ENCODE data around the gene NBPF3. TPM values are rescaled to one million over a fixed set of nuclear protein-coding genes. Genes with fewer than 3 reads are reported as not detected.
"Not testable (repeated sequence)": the region's sequence is repeated elsewhere in the genome, so short reads cannot be mapped to it uniquely, and the experiment has no call there.

Gene NBPF3
- total and polyA plus RNA-seq, 7 donors: 2.0 to 11.6 (median 4.9) TPM

DNA sequence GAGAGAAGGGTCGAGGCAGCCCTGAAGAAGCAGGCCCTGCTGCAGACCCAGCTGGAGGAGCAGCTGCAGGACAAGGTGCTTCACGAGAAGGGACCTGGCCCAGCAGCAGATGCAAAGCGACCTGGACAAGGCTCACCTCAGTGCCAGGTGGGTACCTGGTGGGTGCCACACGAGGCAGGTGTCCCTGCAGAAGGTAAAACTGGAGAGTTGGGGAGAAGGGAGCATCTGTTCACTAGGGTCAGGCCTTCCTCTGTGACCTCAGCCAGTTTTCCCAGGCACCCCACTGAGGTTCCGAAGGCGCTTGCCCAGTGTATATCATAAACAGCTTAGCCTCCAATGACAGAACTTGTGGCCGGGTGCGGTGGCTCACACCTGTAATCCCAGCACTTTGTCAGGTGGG lies 5.5 kb upstream of the NBPF3 start:
- Histone ChIP-seq H3K9me3 (no peaks in the 10 kb centered on the region), H3K27me3 (peaks cover 6 to 19% (median 9%) of the 10 kb centered on the region in 3 donors), H3K4me3 (no peak overlapping the region), H3K4me1 (peaks cover 0 to 10% (median 4%) of the 10 kb centered on the region in 4 donors), H3K27ac (no peak overlapping the region), H3K36me3 (no peaks in the 10 kb centered on the region)
- intact Hi-C loops (cut with DNase I): loop anchor here (2.0 kb wide), 1 partner anchor 204 kb away; no protein-coding TSS in a partner anchor
- no peak for DNase-seq
- WGBS, 2 donors: 87 to 90% methylated on average over 8 of the region's 8 CpGs
- TF ChIP-seq POLR2A (IDR thresholded peaks at IDR 0.05) (no peak), POLR2AphosphoS5 (IDR thresholded peaks at IDR 0.05) (no peak), EP300 (IDR thresholded peaks at IDR 0.05) (no peak)
- TF ChIP-seq, protein P1, sequence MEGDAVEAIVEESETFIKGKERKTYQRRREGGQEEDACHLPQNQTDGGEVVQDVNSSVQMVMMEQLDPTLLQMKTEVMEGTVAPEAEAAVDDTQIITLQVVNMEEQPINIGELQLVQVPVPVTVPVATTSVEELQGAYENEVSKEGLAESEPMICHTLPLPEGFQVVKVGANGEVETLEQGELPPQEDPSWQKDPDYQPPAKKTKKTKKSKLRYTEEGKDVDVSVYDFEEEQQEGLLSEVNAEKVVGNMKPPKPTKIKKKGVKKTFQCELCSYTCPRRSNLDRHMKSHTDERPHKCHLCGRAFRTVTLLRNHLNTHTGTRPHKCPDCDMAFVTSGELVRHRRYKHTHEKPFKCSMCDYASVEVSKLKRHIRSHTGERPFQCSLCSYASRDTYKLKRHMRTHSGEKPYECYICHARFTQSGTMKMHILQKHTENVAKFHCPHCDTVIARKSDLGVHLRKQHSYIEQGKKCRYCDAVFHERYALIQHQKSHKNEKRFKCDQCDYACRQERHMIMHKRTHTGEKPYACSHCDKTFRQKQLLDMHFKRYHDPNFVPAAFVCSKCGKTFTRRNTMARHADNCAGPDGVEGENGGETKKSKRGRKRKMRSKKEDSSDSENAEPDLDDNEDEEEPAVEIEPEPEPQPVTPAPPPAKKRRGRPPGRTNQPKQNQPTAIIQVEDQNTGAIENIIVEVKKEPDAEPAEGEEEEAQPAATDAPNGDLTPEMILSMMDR (IDR thresholded peaks at IDR 0.05): no peak

GRCh38 chr1:21435646-21436487 lies 4.1 kb upstream of the NBPF3 start:
- Histone ChIP-seq H3K27me3 (peaks cover 6 to 19% (median 9%) of the 10 kb centered on the region in 3 donors), H3K4me1 (peaks cover 0 to 16% (median 9%) of the 10 kb centered on the region in 4 donors), H3K9me3 (no peaks in the 10 kb centered on the region), H3K4me3 (peak overlapping the region in 2 of 4 donors; percentile 44), H3K36me3 (no peaks in the 10 kb centered on the region), H3K27ac (no peak overlapping the region)
- intact Hi-C loops (cut with DNase I): loop anchor here (2.0 kb wide), 1 partner anchor 205 kb away; no protein-coding TSS in a partner anchor
- WGBS, 2 donors: 80 to 88% methylated on average over 20 of the region's 20 CpGs
- DNase-seq: no peak
- TF ChIP-seq, protein P1 (IDR thresholded peaks at IDR 0.05): no peak
- TF ChIP-seq POLR2AphosphoS5 (IDR thresholded peaks at IDR 0.05): no peak
- TF ChIP-seq POLR2A (IDR thresholded peaks at IDR 0.05): no peak
- TF ChIP-seq EP300 (IDR thresholded peaks at IDR 0.05): no peak

GRCh38 chr1:21436488-21437340 lies 3.2 kb upstream of the NBPF3 start:
- Histone ChIP-seq H3K4me1 (peaks cover 0 to 21% (median 12%) of the 10 kb centered on the region in 4 donors), H3K4me3 (peak overlapping the region; percentile 12 to 44 (median 34)), H3K9me3 (no peaks in the 10 kb centered on the region), H3K36me3 (no peaks in the 10 kb centered on the region), H3K27me3 (peaks cover 6 to 19% (median 9%) of the 10 kb centered on the region in 3 donors), H3K27ac (no peak overlapping the region)
- intact Hi-C loops (cut with DNase I): no loop called here
- WGBS, 2 donors: 13 to 16% methylated on average over 43 of the region's 43 CpGs
- no peak for TF ChIP-seq POLR2A (IDR thresholded peaks at IDR 0.05)
- TF ChIP-seq, protein P1 (IDR thresholded peaks at IDR 0.05): no peak
- DNase-seq: no peak

DNA sequence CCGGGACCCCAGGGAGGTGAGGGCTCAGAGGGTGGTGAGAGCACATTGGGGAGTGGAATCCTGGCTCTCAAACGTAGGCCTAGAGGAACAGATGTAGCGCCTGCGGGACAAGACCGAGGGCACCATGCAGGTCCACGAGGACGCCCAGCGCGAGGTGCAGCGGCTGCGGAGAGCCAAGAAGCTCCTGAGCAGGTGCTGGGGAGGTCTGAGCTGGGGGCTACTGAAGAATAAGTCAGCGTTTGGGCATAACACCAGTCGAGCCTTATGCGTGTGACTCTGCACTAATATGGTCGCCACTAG lies 2.6 kb upstream of the NBPF3 start:
- intact Hi-C loops (cut with DNase I): no loop called here
- DNase-seq: no peak
- H3K4me1 ChIP-seq: peaks cover 0 to 21% (median 12%) of the 10 kb centered on the region in 4 donors
- peak overlapping the region in 1 of 4 donors; percentile 44 for H3K4me3 ChIP-seq
- H3K36me3 ChIP-seq: no peaks in the 10 kb centered on the region
- 63 to 75% methylated on average over 15 of the region's 15 CpGs for WGBS, 2 donors
- no peak overlapping the region for H3K27ac ChIP-seq
- TF ChIP-seq EP300 (IDR thresholded peaks at IDR 0.05) (no peak), POLR2AphosphoS5 (IDR thresholded peaks at IDR 0.05) (no peak), POLR2A (IDR thresholded peaks at IDR 0.05) (no peak)
- TF ChIP-seq, protein P1 (IDR thresholded peaks at IDR 0.05): no peak
- peaks cover 6 to 19% (median 9%) of the 10 kb centered on the region in 3 donors for H3K27me3 ChIP-seq
- no peaks in the 10 kb centered on the region for H3K9me3 ChIP-seq

GRCh38 chr1:21438646-21439312 lies 1.2 kb upstream of the NBPF3 start:
- intact Hi-C loops (cut with DNase I); H3K9me3 ChIP-seq; H3K27ac ChIP-seq; DNase-seq; H3K4me3 ChIP-seq; H3K36me3 ChIP-seq: not testable (repeated sequence)
- Histone ChIP-seq H3K4me1 (peaks cover 0 to 21% (median 12%) of the 10 kb centered on the region in 4 donors), H3K27me3 (peaks cover 6 to 19% (median 9%) of the 10 kb centered on the region in 3 donors)
- WGBS, 2 donors: 56 to 82% methylated on average over 12 of the region's 12 CpGs
